SK-N-SH (cell line): ENCODE data around the gene ZNF549. TPM values are rescaled to one million over a fixed set of nuclear protein-coding genes. Genes with fewer than 3 reads are reported as not detected.

Experiments
- CTCF ChIA-PET: fragments of 300-600, 350-600 bp; formaldehyde crosslinking; extraction: SDS; loops from one replicate; lab custom pipeline; 2021; lab: Yijun Ruan, JAX
- POLR2A ChIA-PET: fragments of 350-600 bp; sonication (Branson Sonifier 250); formaldehyde crosslinking; extraction: SDS; loops from one replicate; lab custom pipeline; 2020; ENCODE audit warnings: antibody characterized with exemption, inconsistent platforms; lab: Yijun Ruan, JAX
- DNase-seq: peaks from one replicate; pipeline ENCODE4 v3.0.0; 2012
- H2AFZ ChIP-seq: fragments of 200-600 bp; sonication (generic); 2 replicates; pipeline ENCODE4 v1.8.1; 2016; ENCODE audit warnings: antibody characterized with exemption, mild to moderate bottlenecking, low read depth
- H3F3A ChIP-seq: fragments of 200-600 bp; sonication (generic); replicated peaks from 2 replicates; pipeline ENCODE3; 2016; ENCODE audit warnings: antibody characterized with exemption, mild to moderate bottlenecking; ENCODE audit not compliant: insufficient read depth
- H3K27ac ChIP-seq, 2 experiments: fragments of 200-500 bp in 1 of 2; fragments of 200-600 bp in 1 of 2; sonication (Bioruptor generic) in 1 of 2; sonication (generic), shearing (Covaris generic) in 1 of 2; 2 replicates each; pipeline versions ENCODE4 v1.5.1 to v1.6.1; 2014 to 2016; ENCODE audit warnings: low read depth in 2 of 2, inconsistent platforms in 1 of 2, low read length in 1 of 2, mild to moderate bottlenecking in 1 of 2, mixed read lengths in 1 of 2
- H3K27me3 ChIP-seq: fragments of 200-600 bp; sonication (generic), shearing (Covaris generic); 2 replicates; pipeline ENCODE4 v1.6.1; 2016; ENCODE audit warnings: mixed run types; ENCODE audit not compliant: insufficient read depth
- H3K36me3 ChIP-seq, 2 experiments: fragments of 200-500 bp in 1 of 2; fragments of 200-600 bp in 1 of 2; sonication (Bioruptor generic) in 1 of 2; sonication (generic) in 1 of 2; replicated peaks in 1 of 2; 2 replicates each; pipeline versions ENCODE3 to v1.5.1; 2014 to 2016; ENCODE audit warnings: low read length in 1 of 2, mild to moderate bottlenecking in 1 of 2; ENCODE audit not compliant: insufficient read depth in 2 of 2, control insufficient read depth in 1 of 2
- H3K4me1 ChIP-seq, 2 experiments: fragments of 200-500 bp in 1 of 2; fragments of 200-600 bp in 1 of 2; sonication (Bioruptor generic) in 1 of 2; sonication (generic), shearing (Covaris generic) in 1 of 2; 2 replicates each; pipeline versions ENCODE4 v1.5.1 to v1.6.1; 2014 to 2016; ENCODE audit warnings: low read depth in 1 of 2, low read length in 1 of 2, mixed run types in 1 of 2; ENCODE audit not compliant: insufficient read depth in 2 of 2, control insufficient read depth in 1 of 2
- H3K4me2 ChIP-seq: fragments of 200-600 bp; sonication (generic), shearing (Covaris generic); 2 replicates; pipeline ENCODE4 v1.6.1; 2017; ENCODE audit warnings: mixed run types
- H3K4me3 ChIP-seq, 2 experiments: fragments of 200-500 bp in 1 of 2; fragments of 200-600 bp in 1 of 2; sonication (Bioruptor generic) in 1 of 2; sonication (generic), shearing (Covaris generic) in 1 of 2; 2 replicates each; pipeline versions ENCODE4 v1.5.1 to v1.8.1; 2014 to 2016; ENCODE audit warnings: low read depth in 2 of 2, inconsistent platforms in 1 of 2, low read length in 1 of 2, mild to moderate bottlenecking in 1 of 2, mixed read lengths in 1 of 2, moderate library complexity in 1 of 2
- H3K79me2 ChIP-seq: fragments of 200-600 bp; sonication (generic); 2 replicates; pipeline ENCODE4 v1.8.1; 2017; ENCODE audit warnings: mild to moderate bottlenecking; ENCODE audit not compliant: insufficient read depth
- H3K9ac ChIP-seq: fragments of 200-600 bp; sonication (generic); 2 replicates; pipeline ENCODE4 v1.6.1; 2017; ENCODE audit warnings: mixed run types
- H3K9me2 ChIP-seq: fragments of 200-600 bp; sonication (generic); 2 replicates; pipeline ENCODE4 v1.6.1; 2017; ENCODE audit warnings: mixed run types
- H3K9me3 ChIP-seq: fragments of 200-600 bp; sonication (generic); 2 replicates; pipeline ENCODE4 v1.6.1; 2017; ENCODE audit warnings: mixed run types, mild to moderate bottlenecking, moderate library complexity
- H4K20me1 ChIP-seq: fragments of 200-600 bp; sonication (generic); 2 replicates; pipeline ENCODE4 v1.6.1; 2017; ENCODE audit warnings: mild to moderate bottlenecking, mixed run types; ENCODE audit not compliant: insufficient read depth
- CHD2 ChIP-seq: fragments of 150-350 bp; IDR thresholded peaks from 2 replicates; pipeline ENCODE4 v1.6.1; 2018; ENCODE audit warnings: low read length; ENCODE audit not compliant: partially characterized antibody
- ELF1 ChIP-seq: IDR thresholded peaks from 2 replicates; pipeline ENCODE4 v1.4.0; 2012
- EP300 ChIP-seq, 2 experiments: IDR thresholded peaks; 2 replicates each; pipeline versions ENCODE4 v1.4.0 to v1.6.1; 2012; ENCODE audit warnings: borderline replicate concordance in 1 of 2, low read depth in 1 of 2, low read length in 1 of 2
- EZH2phosphoT487 ChIP-seq: fragments of 200-600 bp; sonication (generic); IDR thresholded peaks from 2 replicates; pipeline ENCODE4 v1.6.1; 2017; ENCODE audit warnings: low read depth, mixed run types, mild to moderate bottlenecking, antibody characterized with exemption, moderate library complexity, borderline replicate concordance
- FOSL2 ChIP-seq: IDR thresholded peaks from 2 replicates; pipeline ENCODE4 v1.4.0; 2012; ENCODE audit warnings: low read depth, mild to moderate bottlenecking, moderate library complexity, borderline replicate concordance
- FOXJ3 ChIP-seq: sonication (generic); formaldehyde crosslinking; IDR thresholded peaks from 2 replicates; pipeline ENCODE4 v1.5.1; 2020; ENCODE audit warnings: mild to moderate bottlenecking, missing genetic modification reagents
- FOXM1 ChIP-seq: IDR thresholded peaks from 2 replicates; pipeline ENCODE4 v1.4.0; 2012; ENCODE audit warnings: low read depth, mild to moderate bottlenecking
- GABPA ChIP-seq: IDR thresholded peaks from 2 replicates; pipeline ENCODE4 v1.4.0; 2012; ENCODE audit warnings: low read depth, mild to moderate bottlenecking
- GATA2 ChIP-seq: sonication (generic); formaldehyde crosslinking; IDR thresholded peaks from 2 replicates; pipeline ENCODE4 v1.5.0; 2020; ENCODE audit warnings: mild to moderate bottlenecking, missing genetic modification reagents
- JUND ChIP-seq: IDR thresholded peaks from 2 replicates; pipeline ENCODE4 v1.4.0; 2012
- MXI1 ChIP-seq: IDR thresholded peaks from 2 replicates; pipeline ENCODE4 v1.6.1; 2012; ENCODE audit warnings: mild to moderate bottlenecking, low read depth, low read length, improper control_type of control experiment
- NFIC ChIP-seq: IDR thresholded peaks from 2 replicates; pipeline ENCODE4 v1.4.0; 2012; ENCODE audit warnings: borderline replicate concordance
- POLR2AphosphoS5 ChIP-seq: IDR thresholded peaks from 2 replicates; pipeline ENCODE4 v1.6.1; 2012; ENCODE audit warnings: low read depth, low read length
- RAD21 ChIP-seq: IDR thresholded peaks from 2 replicates; pipeline ENCODE4 v1.6.1; 2012; ENCODE audit warnings: mild to moderate bottlenecking, low read length
- RCOR1 ChIP-seq: fragments of 150-350 bp; IDR thresholded peaks from 2 replicates; pipeline ENCODE4 v1.6.1; 2017; ENCODE audit warnings: antibody characterized with exemption, low read length
- RFX5 ChIP-seq: IDR thresholded peaks from 2 replicates; pipeline ENCODE4 v1.6.1; 2012; ENCODE audit warnings: mild to moderate bottlenecking, improper control_type of control experiment, low read length
- RXRA ChIP-seq: IDR thresholded peaks from 2 replicates; pipeline ENCODE4 v1.4.0; 2012; ENCODE audit warnings: low read depth, mild to moderate bottlenecking, borderline replicate concordance
- SIN3A ChIP-seq: IDR thresholded peaks from 2 replicates; pipeline ENCODE4 v1.6.1; 2012; ENCODE audit warnings: low read depth, mild to moderate bottlenecking, low read length, moderate library complexity, borderline replicate concordance
- SMC3 ChIP-seq: IDR thresholded peaks from 2 replicates; pipeline ENCODE4 v1.6.1; 2012; ENCODE audit warnings: low read depth, low read length, improper control_type of control experiment
- TAF1 ChIP-seq: IDR thresholded peaks from 2 replicates; pipeline ENCODE4 v1.6.1; 2012; ENCODE audit warnings: low read depth, mild to moderate bottlenecking, low read length, moderate library complexity, borderline replicate concordance
- TCF12 ChIP-seq: IDR thresholded peaks from 2 replicates; pipeline ENCODE4 v1.4.0; 2012
- WGBS: methylation state at CpG from one replicate; pipeline ENCODE4 v1.1.6; 2017; ENCODE audit warnings: low lambda C conversion rate; 5-methylcytosine and 5-hydroxymethylcytosine counted together
- polyA plus RNA-seq, 3 experiments: library from polyadenylated mRNA; depleted of rRNA; stranded (reverse); fragments of >200 nt; gene quantifications; 2 replicates each; pipeline ENCODE4 v1.2.3, GENCODE V29; 2012
- TF ChIP-seq, protein P1 (sequence below): fragments of 150-350 bp; IDR thresholded peaks from 2 replicates; pipeline ENCODE4 v1.6.1; 2016; ENCODE audit warnings: mild to moderate bottlenecking, low read depth, low read length
- TF ChIP-seq, protein P2 (sequence below): IDR thresholded peaks from 2 replicates; pipeline ENCODE4 v1.4.0; 2012; ENCODE audit warnings: low read depth, borderline replicate concordance
- TF ChIP-seq, protein P3 (sequence below): fragments of 200-600 bp; sonication (generic); IDR thresholded peaks from 2 replicates; pipeline ENCODE4 v1.6.1; 2017; ENCODE audit warnings: antibody characterized with exemption, mild to moderate bottlenecking, moderate library complexity
- TF ChIP-seq, protein P4 (sequence below): IDR thresholded peaks from 2 replicates; pipeline ENCODE4; 2012
- TF ChIP-seq, protein P5 (sequence below): IDR thresholded peaks from 2 replicates; pipeline ENCODE4 v1.4.0; 2012; ENCODE audit warnings: low read depth
- TF ChIP-seq, protein P6 (sequence below): fragments of 150-350 bp; IDR thresholded peaks from 2 replicates; pipeline ENCODE4 v1.6.1; 2017; ENCODE audit warnings: antibody characterized with exemption, low read length, low read depth, borderline replicate concordance

Gene ZNF549
- polyA plus RNA-seq, 1 of the 3 experiments (the other 2 are of a cell fraction): 2.4 TPM

DNA sequence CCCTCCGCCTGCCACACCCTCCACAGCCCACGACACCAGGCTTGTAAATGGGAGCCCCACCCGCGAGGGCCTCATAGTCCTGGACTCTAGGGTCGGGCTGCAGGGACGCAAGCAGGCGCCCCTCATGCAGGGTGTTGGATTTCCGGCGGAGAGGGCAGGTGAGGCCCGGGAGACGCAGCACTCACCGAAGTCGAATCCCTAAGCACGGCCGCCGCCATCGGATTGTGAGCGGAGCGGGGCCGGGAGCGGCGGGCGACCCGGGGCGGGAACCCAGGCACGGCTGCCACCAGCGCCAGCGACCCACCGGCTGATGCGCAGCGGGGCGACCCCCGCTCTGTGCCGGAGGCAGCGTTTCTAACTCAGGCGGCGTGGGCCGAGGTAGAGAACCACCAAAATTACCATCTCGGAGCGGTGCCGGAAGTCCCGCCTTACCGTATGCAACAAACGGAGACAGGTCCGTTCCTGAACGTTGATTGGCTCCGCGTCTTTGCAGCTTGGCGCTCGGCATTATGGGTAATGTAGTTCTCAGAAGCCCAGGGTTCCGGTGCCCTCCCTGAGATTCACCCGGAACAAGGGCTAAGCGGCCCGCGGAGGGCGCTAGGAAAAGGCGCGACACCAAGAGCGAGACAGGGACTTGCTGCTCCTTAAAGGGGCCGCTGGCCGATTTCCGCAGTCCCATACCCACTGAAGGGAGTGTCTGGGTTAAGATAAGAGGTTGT is 51.5 kb downstream of the ZNF549 start, which contains the start of gene ZNF416:
ZNF416 (minus strand) TSS at position 425 of the 719 bp plus-strand sequence; CDS start at position 218, 207 bp downstream.
- Histone ChIP-seq H3K9me3 (peaks cover 7% of the 10 kb centered on the region; the same call in 1 of the 2 replicates), H3K27ac (peak within 1 kb of the TSS in 1 of 2 experiments; percentile 43; a peak in 2 of 4 replicates), H4K20me1 (no peaks in the 10 kb centered on the region), H3K4me1 (peaks cover 0 to 7% of the 10 kb centered on the region in 2 experiments; a peak in 1 of 4 replicates), H3K79me2 (peaks cover 21% of the 10 kb centered on the region), H3K9ac (peak within 1 kb of the TSS; percentile 73), H3K4me3 (peak within 1 kb of the TSS; percentile 80 to 96), H3K4me2 (peak within 1 kb of the TSS; percentile 83), H3K27me3 (no peaks in the 10 kb centered on the region), H3F3A (no peaks in the 10 kb centered on the region), H3K9me2 (no peaks in the 10 kb centered on the region), H3K36me3 (peaks cover 30 to 40% of the 10 kb centered on the region in 2 experiments), H2AFZ (peak within 1 kb of the TSS; percentile 88)
- WGBS: 2% methylated on average over 15 of the region's 62 CpGs
- CTCF ChIA-PET: interaction anchor here (0.6 kb wide), 1 partner anchor 26 kb away, joined by 4 read pairs; no protein-coding TSS in a partner anchor
- DNase-seq: peak; percentile 98
- POLR2A ChIA-PET: no interaction called here
- TF ChIP-seq SMC3 (peak; percentile 40; the same call in 1 of the 2 replicates), MXI1 (peak; percentile 74), FOXM1 (no peak), ELF1 (peak; percentile 91), POLR2AphosphoS5 (peak; percentile 55; the same call in 1 of the 2 replicates), RFX5 (no peak; the same call in 1 of the 2 replicates), RAD21 (peak; percentile 42), GATA2 (CRISPR knock-in tag) (no peak), FOSL2 (no peak), JUND (no peak), CHD2 (peak; percentile 97), NFIC (no peak), RCOR1 (no peak), TAF1 (no peak), EP300 (IDR thresholded peaks at IDR 0.05; ENCODE audit: borderline replicate concordance in 1 of 2, low read depth in 1 of 2, low read length in 1 of 2) (no peak), TCF12 (no peak), RXRA (no peak), FOXJ3 (CRISPR knock-in tag) (no peak), SIN3A (no peak), GABPA (peak; percentile 91), EZH2phosphoT487 (no peak)
- TF ChIP-seq, protein P1, sequence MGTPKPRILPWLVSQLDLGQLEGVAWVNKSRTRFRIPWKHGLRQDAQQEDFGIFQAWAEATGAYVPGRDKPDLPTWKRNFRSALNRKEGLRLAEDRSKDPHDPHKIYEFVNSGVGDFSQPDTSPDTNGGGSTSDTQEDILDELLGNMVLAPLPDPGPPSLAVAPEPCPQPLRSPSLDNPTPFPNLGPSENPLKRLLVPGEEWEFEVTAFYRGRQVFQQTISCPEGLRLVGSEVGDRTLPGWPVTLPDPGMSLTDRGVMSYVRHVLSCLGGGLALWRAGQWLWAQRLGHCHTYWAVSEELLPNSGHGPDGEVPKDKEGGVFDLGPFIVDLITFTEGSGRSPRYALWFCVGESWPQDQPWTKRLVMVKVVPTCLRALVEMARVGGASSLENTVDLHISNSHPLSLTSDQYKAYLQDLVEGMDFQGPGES: peak; percentile 22; the same call in 1 of the 2 replicates
- TF ChIP-seq, protein P2, sequence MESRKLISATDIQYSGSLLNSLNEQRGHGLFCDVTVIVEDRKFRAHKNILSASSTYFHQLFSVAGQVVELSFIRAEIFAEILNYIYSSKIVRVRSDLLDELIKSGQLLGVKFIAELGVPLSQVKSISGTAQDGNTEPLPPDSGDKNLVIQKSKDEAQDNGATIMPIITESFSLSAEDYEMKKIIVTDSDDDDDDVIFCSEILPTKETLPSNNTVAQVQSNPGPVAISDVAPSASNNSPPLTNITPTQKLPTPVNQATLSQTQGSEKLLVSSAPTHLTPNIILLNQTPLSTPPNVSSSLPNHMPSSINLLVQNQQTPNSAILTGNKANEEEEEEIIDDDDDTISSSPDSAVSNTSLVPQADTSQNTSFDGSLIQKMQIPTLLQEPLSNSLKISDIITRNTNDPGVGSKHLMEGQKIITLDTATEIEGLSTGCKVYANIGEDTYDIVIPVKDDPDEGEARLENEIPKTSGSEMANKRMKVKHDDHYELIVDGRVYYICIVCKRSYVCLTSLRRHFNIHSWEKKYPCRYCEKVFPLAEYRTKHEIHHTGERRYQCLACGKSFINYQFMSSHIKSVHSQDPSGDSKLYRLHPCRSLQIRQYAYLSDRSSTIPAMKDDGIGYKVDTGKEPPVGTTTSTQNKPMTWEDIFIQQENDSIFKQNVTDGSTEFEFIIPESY: peak; percentile 80
- TF ChIP-seq, protein P3, sequence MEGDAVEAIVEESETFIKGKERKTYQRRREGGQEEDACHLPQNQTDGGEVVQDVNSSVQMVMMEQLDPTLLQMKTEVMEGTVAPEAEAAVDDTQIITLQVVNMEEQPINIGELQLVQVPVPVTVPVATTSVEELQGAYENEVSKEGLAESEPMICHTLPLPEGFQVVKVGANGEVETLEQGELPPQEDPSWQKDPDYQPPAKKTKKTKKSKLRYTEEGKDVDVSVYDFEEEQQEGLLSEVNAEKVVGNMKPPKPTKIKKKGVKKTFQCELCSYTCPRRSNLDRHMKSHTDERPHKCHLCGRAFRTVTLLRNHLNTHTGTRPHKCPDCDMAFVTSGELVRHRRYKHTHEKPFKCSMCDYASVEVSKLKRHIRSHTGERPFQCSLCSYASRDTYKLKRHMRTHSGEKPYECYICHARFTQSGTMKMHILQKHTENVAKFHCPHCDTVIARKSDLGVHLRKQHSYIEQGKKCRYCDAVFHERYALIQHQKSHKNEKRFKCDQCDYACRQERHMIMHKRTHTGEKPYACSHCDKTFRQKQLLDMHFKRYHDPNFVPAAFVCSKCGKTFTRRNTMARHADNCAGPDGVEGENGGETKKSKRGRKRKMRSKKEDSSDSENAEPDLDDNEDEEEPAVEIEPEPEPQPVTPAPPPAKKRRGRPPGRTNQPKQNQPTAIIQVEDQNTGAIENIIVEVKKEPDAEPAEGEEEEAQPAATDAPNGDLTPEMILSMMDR: peak; percentile 38
- TF ChIP-seq, protein P4, sequence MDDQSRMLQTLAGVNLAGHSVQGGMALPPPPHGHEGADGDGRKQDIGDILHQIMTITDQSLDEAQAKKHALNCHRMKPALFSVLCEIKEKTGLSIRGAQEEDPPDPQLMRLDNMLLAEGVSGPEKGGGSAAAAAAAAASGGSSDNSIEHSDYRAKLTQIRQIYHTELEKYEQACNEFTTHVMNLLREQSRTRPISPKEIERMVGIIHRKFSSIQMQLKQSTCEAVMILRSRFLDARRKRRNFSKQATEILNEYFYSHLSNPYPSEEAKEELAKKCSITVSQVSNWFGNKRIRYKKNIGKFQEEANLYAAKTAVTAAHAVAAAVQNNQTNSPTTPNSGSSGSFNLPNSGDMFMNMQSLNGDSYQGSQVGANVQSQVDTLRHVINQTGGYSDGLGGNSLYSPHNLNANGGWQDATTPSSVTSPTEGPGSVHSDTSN: peak; percentile 85
- TF ChIP-seq, protein P5, sequence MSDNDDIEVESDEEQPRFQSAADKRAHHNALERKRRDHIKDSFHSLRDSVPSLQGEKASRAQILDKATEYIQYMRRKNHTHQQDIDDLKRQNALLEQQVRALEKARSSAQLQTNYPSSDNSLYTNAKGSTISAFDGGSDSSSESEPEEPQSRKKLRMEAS: peak; percentile 74; the same call in 1 of the 2 replicates
- TF ChIP-seq, protein P6, sequence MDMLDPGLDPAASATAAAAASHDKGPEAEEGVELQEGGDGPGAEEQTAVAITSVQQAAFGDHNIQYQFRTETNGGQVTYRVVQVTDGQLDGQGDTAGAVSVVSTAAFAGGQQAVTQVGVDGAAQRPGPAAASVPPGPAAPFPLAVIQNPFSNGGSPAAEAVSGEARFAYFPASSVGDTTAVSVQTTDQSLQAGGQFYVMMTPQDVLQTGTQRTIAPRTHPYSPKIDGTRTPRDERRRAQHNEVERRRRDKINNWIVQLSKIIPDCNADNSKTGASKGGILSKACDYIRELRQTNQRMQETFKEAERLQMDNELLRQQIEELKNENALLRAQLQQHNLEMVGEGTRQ: no peak
